GM21367 (cell line): ENCODE measurements around the gene CYP2C9.
"Not testable (repeated sequence)": the region's sequence is repeated elsewhere in the genome, so short reads cannot be mapped to it uniquely, and the experiment has no call there.

Experiments
- ATAC-seq: cut with Tn5 transposase; IDR thresholded peaks from one replicate; pipeline ENCODE4 v1.9.1; 2021; ENCODE audit not compliant: unreplicated experiment

Gene CYP2C9

GRCh38 chr10:94938383-94938782 is at the start of gene CYP2C9:
TSS of gene CYP2C9 (plus strand) at chr10:94938658. CDS start at chr10:94938683, 25 bp downstream.
- ATAC-seq = no peak

DNA sequence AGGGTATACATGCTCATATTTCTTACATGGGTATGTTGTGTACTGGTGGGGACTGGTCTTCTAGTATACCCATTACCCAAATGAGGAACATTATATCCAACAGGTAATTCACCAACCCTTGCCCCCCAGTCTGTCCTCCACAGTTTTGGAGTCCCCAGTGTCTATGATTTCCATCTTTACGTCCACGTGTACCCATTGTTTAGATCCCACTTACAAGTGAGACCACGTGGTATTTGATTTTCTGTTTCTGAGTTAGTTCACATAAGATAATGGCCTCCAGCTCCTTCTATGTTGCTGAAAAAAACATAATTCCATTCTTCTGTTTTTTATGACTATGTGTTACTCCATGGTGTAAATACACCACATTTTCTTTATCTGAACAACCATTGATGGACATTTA is 49.3 kb upstream of the CYP2C9 start:
- ATAC-seq = no peak

DNA sequence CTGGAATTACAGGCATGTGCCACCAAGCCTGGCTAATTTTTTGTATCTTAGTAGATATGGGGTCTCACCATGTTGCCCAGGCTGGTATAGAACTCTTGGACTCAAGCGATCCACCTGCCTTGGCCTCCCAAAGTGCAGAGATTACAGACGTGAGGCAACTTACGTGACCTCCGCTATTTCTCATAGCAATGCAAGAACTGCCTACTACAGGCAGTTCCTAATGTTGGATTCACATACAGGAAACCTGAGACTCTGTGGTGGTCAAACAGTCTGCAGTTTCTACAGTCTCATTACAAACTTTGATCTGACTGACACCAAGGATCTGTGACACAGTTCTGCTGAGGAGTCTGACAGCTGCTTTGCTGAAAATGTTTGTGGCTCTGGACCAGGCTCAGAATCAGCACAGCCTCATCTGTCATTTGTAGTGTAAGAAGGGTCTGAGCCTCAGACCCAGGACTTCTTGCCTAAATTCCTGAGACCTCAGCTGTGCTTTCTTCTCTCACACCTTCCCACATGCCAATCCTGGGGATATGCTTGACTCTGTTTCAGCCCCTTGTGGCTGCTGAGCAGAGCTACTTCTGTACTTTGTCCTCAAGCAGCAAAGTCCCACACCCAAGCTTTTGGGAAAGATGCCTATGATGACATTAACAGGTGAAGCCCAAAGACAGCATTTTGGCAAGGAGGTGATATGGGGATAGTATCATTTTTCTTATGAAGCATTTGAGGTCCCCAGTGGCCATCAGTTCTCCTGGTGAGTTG is 48.0 kb upstream of the CYP2C9 start:
- ATAC-seq = no peak

- not testable (repeated sequence) for ATAC-seq
These were observed 40.0 kb upstream of the CYP2C9 start for GRCh38 chr10:94898414-94898813.

DNA sequence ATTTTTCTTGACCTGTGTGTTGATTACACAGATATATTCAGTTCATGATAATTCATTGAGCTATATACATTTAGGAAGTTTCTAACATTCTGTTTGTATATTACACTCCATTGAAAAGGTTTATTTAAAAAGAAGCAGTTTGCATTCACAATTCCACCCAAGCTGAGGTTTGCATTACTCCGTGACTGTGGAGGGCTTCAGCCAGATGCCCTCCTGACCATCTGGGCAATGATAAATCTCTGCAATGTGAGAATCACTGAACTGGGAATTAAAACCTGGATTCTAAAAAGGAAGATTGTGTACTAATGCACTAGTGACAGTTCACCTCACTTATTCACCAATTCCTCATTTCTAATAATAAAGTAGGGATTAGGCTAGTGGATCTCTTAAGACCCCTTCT is 36.4 kb upstream of the CYP2C9 start:
- ATAC-seq = no peak

GRCh38 chr10:94902570-94902969 is 35.9 kb upstream of the CYP2C9 start:
- ATAC-seq = no peak

DNA sequence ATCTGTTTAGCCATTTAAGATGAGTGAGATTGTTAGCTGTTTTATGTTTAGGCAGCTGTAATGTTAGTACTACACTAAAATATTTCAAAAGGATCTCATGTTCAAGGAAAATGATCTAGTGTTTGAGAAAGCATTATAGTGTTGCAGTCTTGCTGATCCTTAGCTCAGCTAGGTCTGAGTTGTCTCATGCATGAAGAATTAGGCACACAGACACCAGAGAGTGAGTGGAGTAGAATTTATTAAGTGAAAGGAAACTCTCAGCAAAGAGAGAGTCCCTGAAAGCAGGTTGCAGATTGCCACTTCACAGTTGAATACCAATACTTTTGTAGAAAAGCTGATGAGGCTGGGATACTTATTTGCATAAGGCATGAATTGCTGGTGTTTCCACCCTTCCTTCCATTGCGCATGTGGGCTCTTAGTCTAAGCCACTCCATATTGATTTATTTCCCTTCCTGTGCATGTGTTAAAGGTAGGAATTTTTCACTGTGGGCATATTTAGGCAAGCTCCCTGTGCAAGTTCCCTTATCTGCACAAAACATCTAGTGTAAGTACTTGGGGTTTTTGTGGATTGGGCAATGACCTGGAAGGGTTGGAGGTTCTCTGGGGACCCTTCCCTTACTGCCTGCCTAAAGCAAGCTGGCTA is 33.8 kb upstream of the CYP2C9 start:
- not testable (repeated sequence) for ATAC-seq

DNA sequence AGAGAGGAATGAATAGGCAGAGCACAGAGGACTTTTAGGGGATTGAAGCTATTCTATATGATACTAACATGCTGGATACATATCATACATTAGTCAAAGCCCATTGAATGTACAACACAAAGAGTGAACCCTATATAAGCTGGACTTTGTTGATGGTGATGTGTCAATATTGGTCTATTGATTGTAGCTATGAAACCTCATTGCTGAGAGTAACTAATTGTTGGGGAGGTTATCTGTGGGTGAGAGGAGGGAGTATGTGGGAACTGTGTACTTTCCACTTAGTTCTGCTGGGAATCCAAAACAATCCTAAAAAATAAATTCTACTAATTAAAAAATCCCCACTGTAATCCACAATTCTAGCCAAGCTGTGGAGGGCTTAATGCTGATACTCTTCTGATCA is 22.0 kb upstream of the CYP2C9 start:
- ATAC-seq = no peak

DNA sequence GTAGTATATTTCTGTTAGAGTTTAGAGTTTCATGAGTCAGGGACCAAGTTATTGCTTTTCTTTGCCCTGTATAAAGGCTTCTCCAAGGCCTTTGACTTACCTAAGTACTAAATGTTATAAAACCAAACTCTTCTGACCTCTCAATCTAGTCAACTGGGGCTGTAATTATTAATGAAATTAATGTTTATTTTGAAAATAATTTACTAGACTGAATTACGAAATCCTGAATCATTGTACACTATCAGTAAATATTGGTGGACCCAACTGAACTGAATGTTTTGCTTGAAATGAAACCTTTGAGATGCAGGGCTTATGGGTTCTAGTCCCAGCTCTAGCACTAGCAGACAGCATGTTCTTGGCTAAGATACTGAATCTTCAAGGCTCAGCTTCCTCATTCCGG is 1.7 kb upstream of the CYP2C9 start:
- ATAC-seq = no peak

DNA sequence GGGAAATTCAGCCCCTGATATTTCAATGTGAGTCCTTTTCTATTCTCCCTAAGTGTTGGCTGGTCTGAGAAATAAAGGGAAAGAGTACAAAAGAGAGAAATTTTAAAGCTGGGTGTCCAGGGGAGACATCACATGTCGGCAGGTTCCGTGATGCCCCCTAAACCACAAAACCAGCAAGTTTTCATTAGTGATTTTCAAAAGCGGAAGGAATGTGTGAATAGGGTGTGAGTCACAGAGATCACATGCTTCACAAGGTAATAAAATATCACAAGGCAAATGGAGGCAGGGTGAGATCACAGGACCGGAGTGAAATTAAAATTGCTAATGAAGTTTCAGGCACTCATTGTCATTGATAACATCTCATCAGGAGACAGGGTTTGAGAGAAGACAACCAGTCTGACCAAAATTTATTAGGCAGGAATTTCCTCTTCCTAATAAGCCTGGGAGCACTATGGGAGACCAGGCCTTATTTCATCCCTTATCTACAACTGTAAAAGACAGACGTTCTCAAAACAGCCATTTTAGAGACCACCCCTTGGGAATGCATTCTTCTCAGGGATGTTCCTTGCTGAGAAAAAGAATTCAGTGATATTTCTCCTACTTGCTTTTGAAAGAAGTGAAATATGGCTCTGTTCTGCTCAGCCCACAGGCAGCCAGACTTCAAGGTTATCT is 5.1 kb downstream of the CYP2C9 start:
- ATAC-seq = not testable (repeated sequence)

DNA sequence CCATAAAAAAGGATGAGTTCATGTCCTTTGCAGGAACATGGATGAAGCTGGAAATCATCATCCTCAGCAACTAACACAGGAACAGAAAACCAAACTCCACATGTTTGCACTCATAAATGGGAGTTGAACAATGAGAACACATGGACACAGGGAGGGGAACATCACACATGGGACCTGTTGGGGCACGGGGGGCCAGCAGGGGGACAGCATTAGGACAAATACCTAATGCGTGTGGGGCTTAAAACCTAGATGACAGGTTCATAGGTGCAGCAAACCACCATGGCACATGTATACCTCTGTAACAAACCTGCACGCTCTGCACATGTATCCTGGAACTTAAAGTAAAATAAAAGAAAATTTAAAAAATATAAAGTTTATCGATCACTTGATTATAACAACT is 7.7 kb downstream of the CYP2C9 start:
- ATAC-seq = not testable (repeated sequence)

GRCh38 chr10:94963901-94964300 is 25.4 kb downstream of the CYP2C9 start:
- ATAC-seq = no peak

- ATAC-seq = no peak
These were observed 45.1 kb downstream of the CYP2C9 start for GRCh38 chr10:94983555-94983954.

DNA sequence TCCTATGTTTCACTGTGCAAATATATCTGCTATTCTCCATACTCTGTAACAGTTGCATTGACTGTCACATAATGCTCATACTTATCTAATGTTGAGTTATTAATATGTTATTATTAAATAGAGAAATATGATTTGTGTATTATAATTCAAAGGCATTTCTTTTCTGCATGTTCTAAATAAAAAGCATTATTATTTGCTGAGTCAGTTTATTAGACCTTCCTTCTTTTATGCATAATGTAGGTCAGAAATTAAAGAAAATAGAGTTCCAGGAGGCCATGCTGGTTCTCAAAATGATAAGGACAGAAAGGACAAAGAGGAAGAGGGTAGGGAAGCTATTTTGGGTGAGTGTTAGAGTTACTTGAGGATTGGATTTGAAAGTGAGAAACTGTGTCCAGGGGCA is 50.7 kb downstream of the CYP2C9 start:
- no peak for ATAC-seq

DNA sequence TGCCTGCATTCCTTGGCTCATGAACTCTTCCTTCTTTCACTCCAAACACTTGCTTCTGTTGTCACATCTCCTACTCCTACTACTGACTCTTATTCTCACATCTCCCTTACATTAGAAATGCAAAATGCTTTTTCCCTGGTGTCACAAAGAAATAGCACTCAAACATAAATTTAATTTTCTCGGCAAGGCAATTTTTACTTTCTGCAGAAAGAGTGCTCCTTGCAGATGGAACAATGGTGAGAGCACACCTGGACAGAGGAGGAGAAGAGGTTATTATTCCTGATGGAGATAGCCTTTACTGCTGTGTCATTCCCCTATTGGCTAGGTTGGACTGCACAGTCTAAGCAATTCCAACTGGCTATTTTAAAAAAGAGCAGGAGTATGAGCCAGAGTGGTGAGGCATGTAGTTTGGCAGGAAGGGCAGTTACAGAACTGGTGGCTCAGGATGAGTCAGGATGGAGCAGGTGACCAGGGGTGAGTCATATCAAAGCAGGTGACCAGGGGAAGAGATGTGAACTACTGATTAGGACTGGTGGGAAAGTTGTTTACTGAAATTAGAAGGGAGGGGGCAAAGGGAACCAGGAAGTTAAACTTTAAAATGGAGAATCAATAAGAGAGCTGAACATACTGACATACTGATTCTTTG is 52.9 kb downstream of the CYP2C9 start:
- no peak for ATAC-seq

DNA sequence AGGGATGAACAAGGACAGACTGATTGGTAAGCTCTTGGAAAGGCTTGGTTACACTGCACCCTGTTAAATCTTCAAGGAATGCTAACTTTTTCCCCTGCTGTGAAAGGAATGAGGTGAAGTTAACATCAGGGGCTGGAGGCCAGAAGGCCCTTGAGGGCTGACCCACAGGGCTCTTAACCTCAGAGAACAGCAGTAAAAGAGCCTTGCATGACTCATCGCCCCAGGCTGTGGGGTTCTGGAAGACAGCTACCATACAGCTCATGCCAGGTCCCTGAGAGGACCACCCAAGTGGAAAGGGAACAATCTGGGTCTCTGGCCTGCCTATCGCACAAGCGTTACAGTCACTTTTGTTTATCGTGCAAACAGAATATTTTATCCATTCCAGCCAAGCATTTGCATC is 54.4 kb downstream of the CYP2C9 start:
- no peak for ATAC-seq

DNA sequence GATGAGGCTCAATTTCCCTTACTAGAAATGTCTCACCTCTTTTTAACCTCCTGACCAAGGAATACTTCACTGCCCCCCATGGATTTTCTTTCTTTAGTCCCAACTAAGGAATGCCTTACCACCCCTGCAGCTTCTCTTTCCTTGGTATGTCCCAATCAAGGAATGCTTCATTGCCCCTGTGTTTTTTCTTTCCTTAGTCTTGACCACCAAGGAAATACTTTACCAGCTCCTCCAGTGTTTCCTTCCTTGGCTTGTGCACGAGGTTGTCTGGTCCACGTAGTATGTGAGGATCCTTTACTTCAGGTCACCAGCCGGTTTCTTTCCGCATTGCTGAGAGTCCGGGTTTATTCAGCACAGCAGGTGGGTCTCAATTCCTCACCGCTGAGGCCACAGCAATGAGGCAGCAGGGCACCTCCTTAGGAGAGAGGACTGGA is 59.3 kb downstream of the CYP2C9 start:
- no peak for ATAC-seq

GRCh38 chr10:95026461-95026860 is 88.0 kb downstream of the CYP2C9 start:
- ATAC-seq = no peak

- ATAC-seq = no peak
These were observed 93.2 kb downstream of the CYP2C9 start for GRCh38 chr10:95031656-95032055.

DNA sequence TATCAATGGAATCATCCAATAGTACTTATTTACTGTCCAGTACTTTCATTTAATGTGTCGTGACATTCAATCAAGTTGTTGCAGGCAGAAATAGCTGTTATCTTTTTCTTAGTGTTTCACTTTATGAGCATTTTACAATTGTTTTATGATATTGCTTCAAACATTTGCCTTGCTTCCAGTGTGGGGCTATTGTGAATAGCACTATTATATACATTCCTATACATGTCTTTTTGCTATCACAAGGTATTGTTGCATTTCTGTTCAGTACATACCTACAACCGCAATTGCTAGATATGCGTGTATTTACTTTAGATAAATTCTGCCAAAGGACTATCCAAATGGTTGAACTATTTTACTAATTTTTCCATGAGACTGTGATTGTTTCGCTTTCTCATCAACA is 95.9 kb downstream of the CYP2C9 start:
- no peak for ATAC-seq
